Epithelial cell of esophagus (primary cell): Measurements from ENCODE around the gene THADA.

ENCODE experiments used
- DNase-seq: peaks from one replicate; pipeline ENCODE4 v3.0.0; 2010; ENCODE audit warnings: low read depth
- H3K4me3 ChIP-seq: 2 replicates; pipeline ENCODE4 v1.5.1; 2011; ENCODE audit warnings: mild to moderate bottlenecking, low read length, control low read depth
- TF ChIP-seq, protein P1 (sequence below): IDR thresholded peaks from 2 replicates; pipeline ENCODE4 v1.5.1; 2011; ENCODE audit warnings: low read depth, mild to moderate bottlenecking, low read length, control low read depth, inconsistent platforms; ENCODE audit not compliant: insufficient read depth; ENCODE audit errors: missing control alignments

Gene THADA

GRCh38 chr2:43444989-43445645 is 150.7 kb downstream of the THADA start:
- no peak for DNase-seq
- no peak overlapping the region for H3K4me3 ChIP-seq
- TF ChIP-seq, protein P1, sequence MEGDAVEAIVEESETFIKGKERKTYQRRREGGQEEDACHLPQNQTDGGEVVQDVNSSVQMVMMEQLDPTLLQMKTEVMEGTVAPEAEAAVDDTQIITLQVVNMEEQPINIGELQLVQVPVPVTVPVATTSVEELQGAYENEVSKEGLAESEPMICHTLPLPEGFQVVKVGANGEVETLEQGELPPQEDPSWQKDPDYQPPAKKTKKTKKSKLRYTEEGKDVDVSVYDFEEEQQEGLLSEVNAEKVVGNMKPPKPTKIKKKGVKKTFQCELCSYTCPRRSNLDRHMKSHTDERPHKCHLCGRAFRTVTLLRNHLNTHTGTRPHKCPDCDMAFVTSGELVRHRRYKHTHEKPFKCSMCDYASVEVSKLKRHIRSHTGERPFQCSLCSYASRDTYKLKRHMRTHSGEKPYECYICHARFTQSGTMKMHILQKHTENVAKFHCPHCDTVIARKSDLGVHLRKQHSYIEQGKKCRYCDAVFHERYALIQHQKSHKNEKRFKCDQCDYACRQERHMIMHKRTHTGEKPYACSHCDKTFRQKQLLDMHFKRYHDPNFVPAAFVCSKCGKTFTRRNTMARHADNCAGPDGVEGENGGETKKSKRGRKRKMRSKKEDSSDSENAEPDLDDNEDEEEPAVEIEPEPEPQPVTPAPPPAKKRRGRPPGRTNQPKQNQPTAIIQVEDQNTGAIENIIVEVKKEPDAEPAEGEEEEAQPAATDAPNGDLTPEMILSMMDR = no peak

DNA sequence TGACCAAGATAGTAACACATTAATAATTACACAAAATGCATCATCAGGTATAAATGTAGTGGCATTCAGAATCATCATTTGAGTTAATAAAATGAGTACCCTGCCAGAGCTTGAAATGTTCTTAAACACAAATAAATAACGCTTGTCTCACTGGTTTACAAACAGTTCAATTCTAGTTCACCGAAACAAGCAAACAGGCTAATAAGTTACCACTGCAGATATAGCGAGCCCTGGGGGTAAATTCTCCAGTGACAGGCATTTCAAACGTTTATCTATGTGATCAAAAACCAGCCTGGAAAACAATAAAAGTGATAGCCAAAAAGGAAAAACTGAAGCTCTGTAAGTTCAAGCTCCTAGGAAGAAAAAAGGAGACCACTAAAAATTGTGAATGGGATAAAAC is 152.6 kb downstream of the THADA start:
- DNase-seq = no peak
- TF ChIP-seq, protein P1 = no peak
- H3K4me3 ChIP-seq = no peak overlapping the region

DNA sequence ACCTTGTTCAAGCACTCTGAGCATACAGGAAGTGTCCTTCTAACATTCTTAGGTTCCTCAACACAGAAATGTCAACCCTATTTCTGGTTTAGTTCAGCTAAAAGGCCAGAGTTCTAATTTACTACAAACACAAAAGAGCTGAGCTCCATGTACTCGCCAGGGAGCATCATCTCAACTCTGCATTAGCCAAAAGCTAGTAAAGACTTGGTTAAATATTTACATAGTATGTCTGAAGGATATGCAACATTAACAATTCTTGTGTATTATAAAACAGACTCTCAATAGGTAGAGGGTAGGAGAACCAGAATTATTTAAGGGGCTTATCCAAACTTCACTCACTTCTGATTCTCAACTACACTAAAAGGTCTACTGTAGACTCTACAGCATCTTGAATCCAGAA is 154.6 kb downstream of the THADA start:
- no peak overlapping the region for H3K4me3 ChIP-seq
- DNase-seq = no peak
- TF ChIP-seq, protein P1 = no peak

- no peak overlapping the region for H3K4me3 ChIP-seq
- TF ChIP-seq, protein P1 = no peak
- DNase-seq = peak; percentile 57
These were observed 156.8 kb downstream of the THADA start for GRCh38 chr2:43438858-43439655.

DNA sequence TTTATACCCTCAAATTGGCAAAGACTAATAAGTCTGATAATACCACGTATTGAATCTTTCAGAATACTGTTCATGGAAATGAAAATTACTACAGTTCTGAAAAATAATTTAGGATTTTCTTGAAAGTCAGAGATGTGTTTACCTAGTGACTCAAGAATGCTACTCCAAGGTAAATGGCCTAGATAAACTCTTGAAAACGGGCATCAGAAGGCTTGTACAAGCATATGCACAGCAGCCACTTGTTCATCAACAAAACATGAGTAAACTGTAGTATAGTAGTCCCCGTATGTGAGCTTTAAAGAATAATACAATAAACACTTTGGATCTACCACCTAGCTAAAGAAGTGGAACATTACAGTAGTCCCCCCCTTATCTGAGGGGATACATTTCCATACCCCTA is 157.5 kb downstream of the THADA start:
- peak; percentile 35 for DNase-seq
- H3K4me3 ChIP-seq = no peak overlapping the region
- TF ChIP-seq, protein P1 = no peak

- no peak overlapping the region for H3K4me3 ChIP-seq
- no peak for DNase-seq
- TF ChIP-seq, protein P1 = no peak
These were observed 158.5 kb downstream of the THADA start for GRCh38 chr2:43437363-43437762.
